ENCODE data around the gene LY6G5B. TPM values are rescaled to one million over a fixed set of nuclear protein-coding genes. Genes with fewer than 3 reads are reported as not detected.

Gene LY6G5B
- total RNA-seq, 6 experiments from 2014 or later = 4.6 to 6.0 (median 5.3) TPM

- peak; percentile 84 for DNase-seq
- Mint-ChIP-seq H3K36me3 (ENCODE audit: low read depth) (peaks cover 28% of the 10 kb centered on the region), H3K4me3 (peak overlapping the region; percentile 94), H3K4me1 (ENCODE audit: low read depth) (peaks cover 37% of the 10 kb centered on the region), H3K27ac (peak overlapping the region; percentile 100), H3K27me3 (ENCODE audit: insufficient read depth) (peaks cover 3% of the 10 kb centered on the region), H3K9me3 (no peaks in the 10 kb centered on the region)
- TF ChIP-seq CTCF (IDR thresholded peaks at IDR 0.05) = no peak; the same call in 1 of the 2 replicates
Observed at GRCh38 chr6:31652925-31653724, 16.7 kb upstream of the LY6G5B start.

- Mint-ChIP-seq H3K36me3 (ENCODE audit: low read depth) (peaks cover 32% of the 10 kb centered on the region), H3K27me3 (ENCODE audit: insufficient read depth) (peaks cover 3% of the 10 kb centered on the region), H3K4me1 (ENCODE audit: low read depth) (peaks cover 48% of the 10 kb centered on the region), H3K4me3 (no peak overlapping the region), H3K27ac (no peak overlapping the region), H3K9me3 (no peaks in the 10 kb centered on the region)
- DNase-seq = no peak
- no peak for TF ChIP-seq CTCF (IDR thresholded peaks at IDR 0.05)
Observed at GRCh38 chr6:31654574-31655348, 15.0 kb upstream of the LY6G5B start.

- H3K4me3 Mint-ChIP-seq = no peak within 1 kb of the TSS
- no peak for TF ChIP-seq CTCF (IDR thresholded peaks at IDR 0.05)
- peaks cover 37% of the 10 kb centered on the region for H3K36me3 Mint-ChIP-seq (ENCODE audit: low read depth)
- H3K27me3 Mint-ChIP-seq (ENCODE audit: insufficient read depth) = peaks cover 3% of the 10 kb centered on the region
- H3K27ac Mint-ChIP-seq = peak within 1 kb of the TSS; percentile 28
- DNase-seq = no peak
- H3K4me1 Mint-ChIP-seq (ENCODE audit: low read depth) = peaks cover 51% of the 10 kb centered on the region
- H3K9me3 Mint-ChIP-seq = no peaks in the 10 kb centered on the region
Observed at GRCh38 chr6:31655349-31656237, 14.2 kb upstream of the LY6G5B start, which contains the start of gene APOM. TSS of gene APOM (plus strand) at chr6:31655894. CDS start at chr6:31655967, 73 bp downstream.

- Mint-ChIP-seq H3K27ac (peak overlapping the region; percentile 47), H3K36me3 (ENCODE audit: low read depth) (peaks cover 36% of the 10 kb centered on the region), H3K27me3 (ENCODE audit: insufficient read depth) (no peaks in the 10 kb centered on the region; the same call in none of the 2 replicates), H3K4me3 (peak overlapping the region; percentile 96), H3K4me1 (ENCODE audit: low read depth) (peaks cover 52% of the 10 kb centered on the region), H3K9me3 (no peaks in the 10 kb centered on the region)
- DNase-seq = no peak
- TF ChIP-seq CTCF (IDR thresholded peaks at IDR 0.05) = no peak
Observed at GRCh38 chr6:31657406-31658157, 12.2 kb upstream of the LY6G5B start.

Data from HFFc6 (cell line).